ENCODE data around the gene NEURL3.
"Not testable (repeated sequence)": the region's sequence is repeated elsewhere in the genome, so short reads cannot be mapped to it uniquely, and the experiment has no call there.

The NEURL3 gene

GRCh38 chr2:96471772-96472171 lies 33.4 kb downstream of the NEURL3 start:
- H3K9ac ChIP-seq (ENCODE audit: low read depth, low read length): no peak overlapping the region
- no peaks in the 10 kb centered on the region for H3K36me3 ChIP-seq (ENCODE audit: insufficient read depth, low read length)
- H3K9me3 ChIP-seq (ENCODE audit: control insufficient read depth, insufficient read depth, low read length): no peaks in the 10 kb centered on the region
- no peaks in the 10 kb centered on the region for H3K4me1 ChIP-seq (ENCODE audit: insufficient read depth, low read length)

GRCh38 chr2:96470636-96471035 lies 34.5 kb downstream of the NEURL3 start:
- H3K36me3 ChIP-seq (ENCODE audit: insufficient read depth, low read length): no peaks in the 10 kb centered on the region
- H3K9ac ChIP-seq (ENCODE audit: low read depth, low read length): no peak overlapping the region
- H3K4me1 ChIP-seq (ENCODE audit: insufficient read depth, low read length): no peaks in the 10 kb centered on the region
- H3K9me3 ChIP-seq (ENCODE audit: control insufficient read depth, insufficient read depth, low read length): no peaks in the 10 kb centered on the region

- H3K9ac ChIP-seq (ENCODE audit: low read depth, low read length): no peak overlapping the region
Observed at GRCh38 chr2:96470109-96470508, 35.0 kb downstream of the NEURL3 start.

GRCh38 chr2:96468904-96469303 lies 36.3 kb downstream of the NEURL3 start:
- Histone ChIP-seq H3K36me3 (ENCODE audit: insufficient read depth, low read length) (no peaks in the 10 kb centered on the region), H3K4me1 (ENCODE audit: insufficient read depth, low read length) (no peaks in the 10 kb centered on the region), H3K9ac (ENCODE audit: low read depth, low read length) (no peak overlapping the region), H3K9me3 (ENCODE audit: control insufficient read depth, insufficient read depth, low read length) (no peaks in the 10 kb centered on the region)

More at GRCh38 chr2:96470109-96470508, 35.0 kb downstream of the NEURL3 start:
- no peaks in the 10 kb centered on the region for H3K36me3 ChIP-seq (ENCODE audit: insufficient read depth, low read length)
- no peaks in the 10 kb centered on the region for H3K9me3 ChIP-seq (ENCODE audit: control insufficient read depth, insufficient read depth, low read length)
- no peaks in the 10 kb centered on the region for H3K4me1 ChIP-seq (ENCODE audit: insufficient read depth, low read length)

- Histone ChIP-seq H3K4me1 (ENCODE audit: insufficient read depth, low read length) (no peaks in the 10 kb centered on the region), H3K9ac (ENCODE audit: low read depth, low read length) (no peak overlapping the region), H3K9me3 (ENCODE audit: control insufficient read depth, insufficient read depth, low read length) (no peaks in the 10 kb centered on the region), H3K36me3 (ENCODE audit: insufficient read depth, low read length) (no peaks in the 10 kb centered on the region)
Observed at GRCh38 chr2:96464651-96465050, 40.5 kb downstream of the NEURL3 start.

- H3K9ac ChIP-seq (ENCODE audit: low read depth, low read length): no peak overlapping the region
Observed at GRCh38 chr2:96464061-96464460, 41.1 kb downstream of the NEURL3 start.

GRCh38 chr2:96463119-96463518 lies 42.0 kb downstream of the NEURL3 start:
- Histone ChIP-seq H3K9me3 (ENCODE audit: control insufficient read depth, insufficient read depth, low read length) (no peaks in the 10 kb centered on the region), H3K9ac (ENCODE audit: low read depth, low read length) (no peak overlapping the region), H3K36me3 (ENCODE audit: insufficient read depth, low read length) (no peaks in the 10 kb centered on the region), H3K4me1 (ENCODE audit: insufficient read depth, low read length) (no peaks in the 10 kb centered on the region)

More at GRCh38 chr2:96464061-96464460, 41.1 kb downstream of the NEURL3 start:
- H3K36me3 ChIP-seq (ENCODE audit: insufficient read depth, low read length): no peaks in the 10 kb centered on the region
- H3K9me3 ChIP-seq (ENCODE audit: control insufficient read depth, insufficient read depth, low read length): no peaks in the 10 kb centered on the region
- no peaks in the 10 kb centered on the region for H3K4me1 ChIP-seq (ENCODE audit: insufficient read depth, low read length)

GRCh38 chr2:96461616-96462015 lies 43.5 kb downstream of the NEURL3 start:
- not testable (repeated sequence) for H3K9ac ChIP-seq (ENCODE audit: low read depth, low read length); H3K36me3 ChIP-seq (ENCODE audit: insufficient read depth, low read length); H3K4me1 ChIP-seq (ENCODE audit: insufficient read depth, low read length); H3K9me3 ChIP-seq (ENCODE audit: control insufficient read depth, insufficient read depth, low read length)

- Histone ChIP-seq H3K36me3 (ENCODE audit: insufficient read depth, low read length) (no peaks in the 10 kb centered on the region), H3K9ac (ENCODE audit: low read depth, low read length) (no peak overlapping the region), H3K9me3 (ENCODE audit: control insufficient read depth, insufficient read depth, low read length) (no peaks in the 10 kb centered on the region), H3K4me1 (ENCODE audit: insufficient read depth, low read length) (no peaks in the 10 kb centered on the region)
Observed at GRCh38 chr2:96452053-96452452, 53.1 kb downstream of the NEURL3 start.

GRCh38 chr2:96449637-96450036 lies 55.5 kb downstream of the NEURL3 start:
- Histone ChIP-seq H3K36me3 (ENCODE audit: insufficient read depth, low read length) (no peaks in the 10 kb centered on the region), H3K4me1 (ENCODE audit: insufficient read depth, low read length) (no peaks in the 10 kb centered on the region), H3K9ac (ENCODE audit: low read depth, low read length) (no peak overlapping the region), H3K9me3 (ENCODE audit: control insufficient read depth, insufficient read depth, low read length) (no peaks in the 10 kb centered on the region)

GRCh38 chr2:96449174-96449573 lies 56.0 kb downstream of the NEURL3 start:
- H3K9me3 ChIP-seq (ENCODE audit: control insufficient read depth, insufficient read depth, low read length): no peaks in the 10 kb centered on the region
- H3K36me3 ChIP-seq (ENCODE audit: insufficient read depth, low read length): no peaks in the 10 kb centered on the region
- H3K9ac ChIP-seq (ENCODE audit: low read depth, low read length): no peak overlapping the region
- H3K4me1 ChIP-seq (ENCODE audit: insufficient read depth, low read length): no peaks in the 10 kb centered on the region

GRCh38 chr2:96447726-96448125 lies 57.4 kb downstream of the NEURL3 start:
- H3K9me3 ChIP-seq (ENCODE audit: control insufficient read depth, insufficient read depth, low read length): no peaks in the 10 kb centered on the region
- no peaks in the 10 kb centered on the region for H3K4me1 ChIP-seq (ENCODE audit: insufficient read depth, low read length)
- H3K9ac ChIP-seq (ENCODE audit: low read depth, low read length): no peak overlapping the region
- H3K36me3 ChIP-seq (ENCODE audit: insufficient read depth, low read length): no peaks in the 10 kb centered on the region
